ENCODE measurements around the gene CLRN1. TPM values are rescaled to one million over a fixed set of nuclear protein-coding genes. Genes with fewer than 3 reads are reported as not detected.

CLRN1 gene
- total RNA-seq, 4 donors from 2014 or later, result not detected

GRCh38 chr3:150911771-150912170 lies 60.8 kb downstream of the CLRN1 start:
- Histone ChIP-seq H3K36me3 (no peaks in the 10 kb centered on the region), H3K27ac (no peak overlapping the region), H3K27me3 (no peaks in the 10 kb centered on the region), H3K4me3 (no peak overlapping the region), H3K9me3 (no peaks in the 10 kb centered on the region), H3K4me1 (no peaks in the 10 kb centered on the region)
- DNase-seq (ENCODE audit: low spot score in 2 of 2), result no peak
- TF ChIP-seq EP300 (IDR thresholded peaks at IDR 0.05) (no peak), CTCF (IDR thresholded peaks at IDR 0.05) (no peak), POLR2A (IDR thresholded peaks at IDR 0.05) (no peak)

DNA sequence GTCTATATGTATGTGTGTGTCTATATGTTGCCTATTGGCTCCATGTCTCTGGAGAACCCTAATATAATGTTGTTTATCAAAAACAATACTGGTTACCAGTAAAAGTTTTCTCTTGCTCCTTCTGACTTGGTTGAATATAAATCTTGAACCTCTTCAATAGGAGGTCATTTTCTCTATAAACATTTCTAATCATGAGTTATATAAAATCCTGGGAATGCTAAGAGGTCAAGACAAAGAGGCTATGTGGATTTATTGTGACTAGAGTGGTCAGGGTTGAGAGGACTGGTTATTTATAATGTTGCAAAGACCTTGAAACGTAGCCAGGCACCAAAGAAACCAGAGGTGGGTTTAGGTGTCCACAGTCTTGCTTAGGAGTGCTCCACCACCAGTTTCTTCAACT lies 66.1 kb downstream of the CLRN1 start:
- DNase-seq (ENCODE audit: low spot score in 2 of 2), result no peak
- H3K9me3 ChIP-seq, result no peaks in the 10 kb centered on the region
- no peaks in the 10 kb centered on the region for H3K36me3 ChIP-seq
- 74 to 78% methylated on average over 1 of the region's 1 CpG for WGBS, 2 donors
- H3K4me1 ChIP-seq, result no peaks in the 10 kb centered on the region
- H3K27me3 ChIP-seq, result no peaks in the 10 kb centered on the region
- TF ChIP-seq CTCF (IDR thresholded peaks at IDR 0.05) (no peak), POLR2A (IDR thresholded peaks at IDR 0.05) (no peak), EP300 (IDR thresholded peaks at IDR 0.05) (no peak)
- no peak overlapping the region for H3K4me3 ChIP-seq
- no peak overlapping the region for H3K27ac ChIP-seq

DNA sequence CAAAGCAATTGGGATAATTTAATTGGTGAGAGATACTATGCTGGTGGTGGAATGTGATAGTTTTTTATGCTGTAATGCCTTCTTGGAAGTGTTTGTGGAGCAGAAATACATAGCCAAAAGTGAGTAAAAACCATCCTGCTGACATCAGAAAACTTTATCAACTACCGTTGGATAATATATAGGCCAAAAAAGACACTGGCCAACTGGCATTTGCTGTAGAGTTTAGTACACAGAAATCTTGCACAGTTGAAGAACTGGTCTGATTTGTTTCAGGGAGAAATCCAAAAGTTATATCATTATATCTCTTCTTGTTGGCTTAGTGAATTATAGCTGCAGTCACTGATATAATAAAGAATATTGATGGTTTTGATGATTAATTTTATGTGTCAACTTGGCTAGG lies 66.8 kb downstream of the CLRN1 start:
- no peak overlapping the region for H3K4me3 ChIP-seq
- no peaks in the 10 kb centered on the region for H3K4me1 ChIP-seq
- no peak overlapping the region for H3K27ac ChIP-seq
- no peak for DNase-seq (ENCODE audit: low spot score in 2 of 2)
- H3K36me3 ChIP-seq, result no peaks in the 10 kb centered on the region
- H3K27me3 ChIP-seq, result no peaks in the 10 kb centered on the region
- no peak for TF ChIP-seq EP300 (IDR thresholded peaks at IDR 0.05)
- TF ChIP-seq POLR2A (IDR thresholded peaks at IDR 0.05), result no peak
- TF ChIP-seq CTCF (IDR thresholded peaks at IDR 0.05), result no peak
- no peaks in the 10 kb centered on the region for H3K9me3 ChIP-seq
- WGBS, 2 donors, result 83 to 94% methylated on average over 1 of the region's 1 CpG

- no peaks in the 10 kb centered on the region for H3K27me3 ChIP-seq
- H3K36me3 ChIP-seq, result no peaks in the 10 kb centered on the region
- no peaks in the 10 kb centered on the region for H3K9me3 ChIP-seq
- H3K27ac ChIP-seq, result no peak within 1 kb of the TSS
- WGBS, 2 donors, result 77 to 79% methylated on average over 4 of the region's 4 CpGs
- H3K4me3 ChIP-seq, result no peak within 1 kb of the TSS
- no peak for TF ChIP-seq POLR2A (IDR thresholded peaks at IDR 0.05)
- no peak for TF ChIP-seq EP300 (IDR thresholded peaks at IDR 0.05)
- DNase-seq (ENCODE audit: low spot score in 2 of 2), result no peak
- no peaks in the 10 kb centered on the region for H3K4me1 ChIP-seq
These were observed 67.2 kb downstream of the CLRN1 start, which contains the start of gene MINDY4B for GRCh38 chr3:150905339-150905738. Gene MINDY4B, minus strand, starts transcription at chr3:150905439. Its CDS starts 0 bp downstream, at chr3:150905439.

DNA sequence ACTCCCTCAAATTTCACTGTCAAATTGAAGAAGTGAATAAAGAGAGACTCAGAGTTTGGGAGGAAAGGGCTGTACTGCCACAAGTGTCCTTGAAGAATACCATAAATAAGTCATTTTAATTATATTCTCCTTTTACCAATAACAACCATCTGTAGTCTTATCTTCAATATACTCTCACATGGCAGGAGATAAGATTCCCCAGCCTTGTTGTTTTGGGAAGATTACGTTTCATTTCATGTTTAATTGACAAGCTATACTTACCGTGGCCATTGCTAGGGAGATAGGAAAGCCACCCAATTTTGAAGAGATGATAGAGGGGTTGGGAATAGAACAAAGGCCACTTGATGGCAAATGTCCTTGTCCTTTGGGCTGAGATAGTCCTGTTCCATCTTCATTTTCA lies 69.5 kb downstream of the CLRN1 start:
- no peak for DNase-seq (ENCODE audit: low spot score in 2 of 2)
- Histone ChIP-seq H3K27ac (no peak overlapping the region), H3K27me3 (no peaks in the 10 kb centered on the region), H3K36me3 (no peaks in the 10 kb centered on the region), H3K4me3 (no peak overlapping the region), H3K4me1 (no peaks in the 10 kb centered on the region), H3K9me3 (no peaks in the 10 kb centered on the region)
- TF ChIP-seq POLR2A (IDR thresholded peaks at IDR 0.05), result no peak
- no peak for TF ChIP-seq EP300 (IDR thresholded peaks at IDR 0.05)
- no peak for TF ChIP-seq CTCF (IDR thresholded peaks at IDR 0.05)
- 89 to 90% methylated on average over 2 of the region's 2 CpGs for WGBS, 2 donors

- TF ChIP-seq CTCF (IDR thresholded peaks at IDR 0.05), result no peak
- TF ChIP-seq EP300 (IDR thresholded peaks at IDR 0.05), result no peak
- TF ChIP-seq POLR2A (IDR thresholded peaks at IDR 0.05), result no peak
- WGBS, 2 donors, result 89 to 92% methylated on average over 10 of the region's 10 CpGs
- H3K27ac ChIP-seq, result no peak overlapping the region
These were observed 70.7 kb downstream of the CLRN1 start for GRCh38 chr3:150901793-150902192.

More at GRCh38 chr3:150901793-150902192, 70.7 kb downstream of the CLRN1 start:
- Histone ChIP-seq H3K27me3 (no peaks in the 10 kb centered on the region), H3K4me1 (no peaks in the 10 kb centered on the region), H3K36me3 (no peaks in the 10 kb centered on the region), H3K4me3 (no peak overlapping the region), H3K9me3 (no peaks in the 10 kb centered on the region)
- DNase-seq (ENCODE audit: low spot score in 2 of 2), result no peak
